NCI-H1417 (cell line): ENCODE data around the gene TMED5.
"Not testable (repeated sequence)": the region's sequence is repeated elsewhere in the genome, so short reads cannot be mapped to it uniquely, and the experiment has no call there.

Experiments
- DNase-seq, 3 experiments: peaks; one replicate each; lab custom pipeline; 2025; lab: John Stamatoyannopoulos, UW

The TMED5 gene

GRCh38 chr1:93179886-93180722, at the start of gene TMED5:
Gene TMED5 (minus strand): TSS chr1:93180413. CDS start chr1:93180242, 171 bp downstream.
- peak; percentile 98 to 99 (median 98) for DNase-seq

DNA sequence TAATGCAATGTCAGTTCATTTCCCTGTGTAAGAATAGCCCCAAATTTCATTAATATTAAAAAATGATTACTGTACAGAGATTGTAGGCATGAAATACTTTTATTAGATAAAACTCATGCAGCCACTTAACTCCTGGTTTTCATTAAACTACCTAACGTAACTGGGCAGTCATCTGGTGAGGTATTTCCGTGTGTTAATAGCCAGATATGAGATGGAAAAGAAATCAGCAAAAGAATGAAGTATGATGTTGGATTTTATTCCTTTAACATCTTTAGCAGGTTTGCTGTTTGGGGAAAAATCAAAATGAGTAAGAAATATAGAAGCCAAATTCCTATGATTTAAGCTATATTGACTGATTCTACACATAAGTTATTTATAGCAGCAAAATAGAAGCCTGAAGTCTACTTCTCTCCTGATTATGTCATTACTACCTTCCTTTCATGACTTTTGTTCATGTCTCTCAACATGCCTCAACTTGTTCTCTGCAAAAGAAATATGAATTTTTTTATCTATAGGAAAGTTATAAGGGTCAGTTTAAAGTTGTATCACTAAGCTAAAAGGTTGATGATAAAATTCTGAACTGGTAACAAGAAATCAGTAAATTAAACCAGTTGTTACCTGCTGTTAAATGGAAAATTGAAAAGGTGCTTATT, 42.9 kb upstream of the TMED5 start:
- no peak for DNase-seq

DNA sequence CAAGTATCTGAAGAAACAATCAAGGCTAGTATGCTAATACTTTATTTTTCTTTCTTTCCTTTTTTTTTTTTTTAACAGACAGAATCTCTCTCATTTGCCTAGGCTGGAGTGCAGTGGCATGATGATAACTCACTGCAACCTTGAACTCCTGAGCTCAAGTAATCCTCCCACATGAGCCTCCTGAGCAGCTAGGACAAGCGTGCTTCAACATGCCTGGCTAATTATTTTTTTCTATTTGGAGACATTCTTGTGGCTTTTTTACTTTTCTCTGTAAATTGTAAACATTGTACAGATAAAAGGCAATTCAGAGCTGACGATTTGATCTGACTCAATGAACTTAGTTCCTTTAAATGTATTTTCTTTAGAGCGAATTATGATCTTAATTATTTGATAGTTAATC, 41.7 kb upstream of the TMED5 start:
- no peak for DNase-seq

GRCh38 chr1:93220716-93221115, 40.5 kb upstream of the TMED5 start:
- not testable (repeated sequence) for DNase-seq

GRCh38 chr1:93219443-93219842, 39.2 kb upstream of the TMED5 start:
- DNase-seq = no peak

GRCh38 chr1:93215322-93215721, 35.1 kb upstream of the TMED5 start:
- DNase-seq = no peak

DNA sequence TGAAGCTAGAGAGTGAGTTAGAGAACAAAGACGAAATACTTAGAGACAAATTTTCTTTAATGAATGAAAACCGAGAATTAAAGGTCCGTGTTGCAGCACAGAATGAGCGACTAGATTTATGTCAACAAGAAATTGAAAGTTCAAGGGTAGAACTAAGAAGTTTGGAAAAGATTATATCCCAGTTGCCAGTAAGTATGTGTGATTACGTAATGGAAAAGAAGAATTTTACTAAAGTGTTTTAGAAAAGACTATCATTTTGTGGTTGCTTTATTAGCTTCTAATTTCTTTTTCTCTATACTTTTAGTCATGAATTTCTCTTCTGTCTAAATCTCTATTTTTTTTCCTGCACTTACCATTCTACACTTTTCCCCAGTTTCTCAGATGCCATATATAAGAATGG, 27.0 kb upstream of the TMED5 start:
- DNase-seq = no peak

DNA sequence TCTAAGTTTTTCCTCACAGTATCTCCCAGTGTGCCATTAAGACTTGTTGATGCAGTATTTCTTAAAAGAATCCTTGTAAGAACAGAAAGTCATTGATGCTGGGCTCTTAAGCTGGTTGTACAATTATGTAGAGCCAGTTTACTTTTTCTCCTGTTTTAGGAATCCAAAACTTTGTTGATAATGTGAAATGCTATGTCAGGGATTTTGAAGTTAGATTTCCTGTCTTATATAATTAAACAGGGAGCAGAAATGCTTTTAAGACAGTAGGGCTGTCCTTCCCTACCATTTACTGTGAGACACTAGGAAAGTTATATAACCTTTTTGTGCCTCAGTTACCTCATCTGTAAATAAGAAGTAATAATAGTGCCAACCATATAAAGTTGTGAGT, 26.3 kb upstream of the TMED5 start:
- no peak for DNase-seq

- no peak for DNase-seq
These were observed 25.8 kb upstream of the TMED5 start for GRCh38 chr1:93205892-93206566.

DNA sequence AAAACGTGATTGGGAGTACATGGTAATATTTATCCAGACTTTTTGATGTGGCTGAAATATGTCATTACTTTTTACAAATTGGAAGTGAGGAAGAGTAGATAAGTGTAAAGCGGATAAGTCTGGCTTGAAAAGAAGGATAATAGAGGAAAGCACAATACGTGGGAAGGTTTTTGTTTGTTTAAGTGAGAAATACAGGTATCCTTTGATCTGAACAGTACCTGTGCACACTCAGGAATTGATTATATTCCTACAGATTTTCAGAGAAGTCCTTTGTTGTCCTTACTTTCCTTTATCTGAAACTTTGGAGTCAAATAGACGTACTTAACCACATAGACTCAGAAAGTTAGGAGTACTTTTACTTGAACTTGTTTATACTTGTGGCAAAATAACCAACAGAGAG, 20.5 kb upstream of the TMED5 start:
- DNase-seq = no peak

DNA sequence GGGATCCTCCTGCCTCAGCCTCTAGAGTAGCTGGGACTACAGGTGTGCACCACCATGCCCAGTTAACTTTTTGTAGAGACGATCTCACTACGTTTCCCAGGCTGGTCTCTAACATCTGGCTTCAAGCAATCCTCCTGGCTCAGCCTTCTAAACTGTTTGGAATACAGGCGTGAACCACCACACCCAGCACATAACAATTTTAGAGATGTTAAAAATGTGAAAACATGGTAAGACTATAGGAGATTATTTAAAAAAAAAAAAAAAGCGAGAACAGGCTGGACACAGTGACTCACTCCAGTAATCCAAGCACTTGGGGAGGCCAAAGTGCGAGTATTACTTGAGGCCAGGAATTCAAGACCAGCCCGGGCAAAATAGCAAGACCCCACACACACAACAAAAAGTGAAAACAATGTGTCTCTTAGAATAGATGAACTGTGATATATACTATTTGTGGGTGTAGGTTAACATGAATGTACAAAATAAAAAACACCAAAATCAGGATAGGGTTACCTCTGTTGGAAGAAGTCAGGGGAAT, 19.9 kb upstream of the TMED5 start:
- DNase-seq = no peak

GRCh38 chr1:93199150-93199549, 18.9 kb upstream of the TMED5 start:
- no peak for DNase-seq

- DNase-seq = no peak
These were observed 16.4 kb upstream of the TMED5 start for GRCh38 chr1:93196591-93196990.

- DNase-seq = no peak
These were observed 14.2 kb upstream of the TMED5 start for GRCh38 chr1:93194231-93194990.

DNA sequence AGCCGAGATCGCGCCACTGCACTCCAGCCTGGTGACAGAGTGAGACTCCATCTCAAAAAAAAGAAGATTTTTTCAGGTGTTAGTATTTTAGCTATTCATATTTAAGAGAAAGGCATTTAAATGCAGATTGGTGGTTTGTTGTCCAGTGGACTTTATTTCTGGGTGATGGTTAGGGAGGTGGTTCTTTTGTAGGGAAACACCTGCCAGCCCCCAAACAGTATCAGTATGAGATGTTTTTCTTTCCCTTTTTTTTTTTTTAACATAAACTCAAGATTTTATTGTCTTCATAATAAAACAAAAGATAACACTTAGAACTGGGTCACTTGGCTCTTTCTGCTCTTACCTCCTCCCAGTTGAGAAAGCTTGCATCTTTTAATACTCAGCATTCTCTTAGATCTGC, 10.2 kb upstream of the TMED5 start:
- no peak for DNase-seq

DNA sequence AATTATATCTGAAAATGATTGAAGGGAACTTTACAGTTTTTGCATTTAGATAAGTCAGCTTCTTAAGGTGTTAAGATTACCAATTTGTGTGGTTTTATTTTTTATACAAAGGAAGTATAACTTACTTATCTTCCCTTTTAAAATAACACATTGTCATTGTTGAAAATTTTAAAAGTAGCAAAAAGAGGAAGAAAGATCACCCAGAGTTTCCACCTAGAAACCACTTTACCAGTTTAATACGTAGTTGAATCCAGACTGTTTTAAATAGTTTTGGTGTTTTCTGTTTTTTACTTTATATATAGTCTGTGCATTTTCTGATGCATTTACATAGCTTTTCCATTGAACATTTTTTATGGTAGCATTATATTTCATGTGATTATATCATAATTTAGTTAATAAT, 6.5 kb upstream of the TMED5 start:
- DNase-seq = no peak

- DNase-seq = peak in 2 of 3 experiments; percentile 54 to 86
These were observed 755 bp upstream of the TMED5 start, which contains the start of gene CCDC18 for GRCh38 chr1:93180723-93181613. Gene CCDC18 (plus strand): TSS chr1:93180724. CDS start chr1:93183362, 2,638 bp downstream.

DNA sequence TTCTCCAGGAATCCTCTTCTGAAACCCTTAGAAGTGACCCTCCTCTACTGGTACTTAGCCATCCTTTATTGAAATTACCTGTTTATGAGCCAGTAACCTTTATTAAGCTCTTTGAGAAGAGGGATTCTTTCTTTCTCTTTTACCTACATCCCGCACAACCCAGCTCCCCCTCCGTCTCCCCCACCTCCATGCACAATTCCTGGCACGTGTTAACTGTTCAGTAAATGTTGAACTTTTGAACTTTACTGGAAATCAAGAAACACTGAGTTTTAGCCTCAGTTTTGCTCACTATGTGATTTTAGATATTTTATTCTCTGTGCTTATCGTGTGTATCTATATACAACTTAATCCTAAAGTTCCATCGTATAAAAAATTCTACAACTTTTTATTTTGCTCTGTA, 1.8 kb downstream of the TMED5 start:
- DNase-seq = peak in 1 of 3 experiments; percentile 33

DNA sequence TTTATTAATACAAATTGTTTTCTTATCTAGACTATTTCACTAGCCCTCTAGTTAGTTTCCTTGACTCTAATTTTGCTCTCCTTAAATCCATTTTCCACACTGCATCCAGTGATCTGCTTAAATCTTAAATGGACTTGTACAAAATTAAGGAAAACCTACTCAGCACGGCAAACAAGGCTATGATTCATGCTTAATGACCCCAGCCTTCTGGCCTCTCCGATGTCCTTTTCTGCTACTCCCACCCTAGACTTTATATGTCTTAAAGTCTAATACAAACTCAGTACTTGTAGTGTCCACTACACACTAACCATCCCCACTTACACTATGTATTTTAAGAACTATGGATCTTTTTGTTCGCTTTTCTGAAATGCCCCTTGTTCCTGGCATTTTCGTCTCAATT, 2.2 kb downstream of the TMED5 start:
- DNase-seq = peak in 1 of 3 experiments; percentile 33

DNA sequence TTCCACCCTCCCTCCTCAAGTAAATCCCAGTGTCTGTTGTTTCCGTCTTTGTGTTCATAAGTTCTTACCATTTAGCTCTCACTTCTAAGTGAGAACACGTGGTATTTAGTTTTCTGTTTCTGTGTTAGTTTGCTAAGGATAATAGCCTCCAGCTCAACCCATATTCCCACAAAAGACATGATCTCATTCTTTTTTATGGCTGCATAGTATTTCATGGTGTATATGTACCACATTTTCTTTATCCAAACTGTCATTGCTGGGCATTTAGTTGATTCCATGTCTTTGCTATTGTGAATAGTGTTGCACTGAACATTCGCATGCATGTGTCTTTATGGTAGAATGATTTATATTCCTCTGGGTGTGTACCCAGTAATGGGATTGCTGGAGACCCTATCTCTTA, 5.6 kb downstream of the TMED5 start:
- not testable (repeated sequence) for DNase-seq

- no peak for DNase-seq
These were observed 7.4 kb downstream of the TMED5 start for GRCh38 chr1:93172778-93173177.
